ENCODE results near the gene ADAMTS8.

DNA sequence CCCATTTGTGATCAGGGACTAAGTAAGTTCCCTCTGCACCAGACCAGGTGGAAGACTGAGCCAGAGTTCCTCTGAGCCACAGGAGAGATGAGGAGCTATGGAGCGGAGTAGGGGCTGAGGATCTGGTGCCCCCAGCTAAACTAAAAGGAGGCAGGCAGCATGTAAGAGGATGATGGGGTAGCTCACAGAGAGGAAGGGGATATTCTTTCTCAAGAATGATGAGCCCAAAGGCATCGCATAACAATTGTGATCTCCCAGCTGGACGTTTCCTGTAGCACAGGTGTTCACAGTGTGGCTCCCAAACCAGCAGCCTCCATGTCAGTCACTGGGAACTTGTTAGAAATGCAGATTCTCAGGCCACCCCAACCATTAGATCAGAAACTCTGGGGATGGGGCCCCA lies 24.4 kb downstream of the ADAMTS8 start:
- TF ChIP-seq EZH2 (IDR thresholded peaks at IDR 0.05; ENCODE audit: insufficient read depth, poor library complexity, severe bottlenecking) (no peak), EZH2phosphoT487 (IDR thresholded peaks at IDR 0.05; ENCODE audit: insufficient read depth, low read depth) (no peak)

Data from GM23248 (cell line).